Uterus (tissue), 4 donors: ENCODE measurements around the gene WDPCP. TPM values are rescaled to one million over a fixed set of nuclear protein-coding genes. Genes with fewer than 3 reads are reported as not detected.
"Not testable (repeated sequence)": the region's sequence is repeated elsewhere in the genome, so short reads cannot be mapped to it uniquely, and the experiment has no call there.

ENCODE experiments used
- DNase-seq, 2 donors: peaks; one replicate each; pipeline ENCODE4 v3.0.0-alpha.2; 2019 to 2020
- H3K27ac ChIP-seq, 2 donors: fragments of 200-600 bp; sonication (generic); 1 replicate in 1 of 2; 2 replicates in 1 of 2; pipeline ENCODE4 v1.5.1; 2016 to 2018
- H3K27me3 ChIP-seq, 2 donors: fragments of 200-600 bp; sonication (generic); one replicate each; pipeline ENCODE4 v1.5.1; 2018 to 2019; ENCODE audit warnings: control low read depth in 1 of 2
- H3K36me3 ChIP-seq, 2 donors: fragments of 200-600 bp; sonication (generic); one replicate each; pipeline ENCODE4 v1.5.1; 2019; ENCODE audit warnings: control low read depth in 1 of 2
- H3K4me1 ChIP-seq, 2 donors: fragments of 200-600 bp; sonication (generic); one replicate each; pipeline ENCODE4 v1.5.1; 2018 to 2019; ENCODE audit warnings: control low read depth in 1 of 2
- H3K4me3 ChIP-seq, 2 donors: fragments of 200-600 bp; sonication (generic); 1 replicate in 1 of 2; 2 replicates in 1 of 2; pipeline ENCODE4 v1.5.1; 2018 to 2019; ENCODE audit warnings: mild to moderate bottlenecking in 1 of 2
- H3K9me3 ChIP-seq, 2 donors: fragments of 200-600 bp; sonication (generic); one replicate each; pipeline ENCODE4 v1.5.1; 2019; ENCODE audit warnings: control low read depth in 1 of 2
- POLR2A ChIP-seq, 2 donors: fragments of 450-650 bp; IDR thresholded peaks; one replicate each; pipeline ENCODE4 v1.6.1; 2016; ENCODE audit warnings: antibody characterized with exemption in 2 of 2, mild to moderate bottlenecking in 1 of 2, moderate library complexity in 1 of 2
- intact Hi-C: fragments of 100-400 bp; cut with DNase I; formaldehyde crosslinking; loops from one replicate; pipeline ENCODE4 v1.15.1; 2023; ENCODE audit warnings: low total_unique reads
- total RNA-seq, 4 donors: library from RNA; depleted of rRNA in 3 of 4; stranded (reverse); fragments of >200 nt in 3 of 4; gene quantifications; one replicate each; pipeline versions ENCODE4 v1.1.0 to v1.2.4, GENCODE V29; 2014 to 2023
- TF ChIP-seq, protein P1 (sequence below), 4 experiments: fragments of 200-600 bp in 2 of 4; fragments of 450-650 bp in 2 of 4; sonication (generic) in 2 of 4; IDR thresholded peaks; one replicate each; pipeline ENCODE4 v1.5.1; 2016 to 2019; ENCODE audit warnings: antibody characterized with exemption in 4 of 4, mild to moderate bottlenecking in 2 of 4, moderate library complexity in 1 of 4
- donor health status: DM: yes; HTN: yes; CAD: no.

Gene WDPCP
- total RNA-seq, 4 donors from 2014 or later, result 8.8 to 39.8 (median 29.7) TPM

DNA sequence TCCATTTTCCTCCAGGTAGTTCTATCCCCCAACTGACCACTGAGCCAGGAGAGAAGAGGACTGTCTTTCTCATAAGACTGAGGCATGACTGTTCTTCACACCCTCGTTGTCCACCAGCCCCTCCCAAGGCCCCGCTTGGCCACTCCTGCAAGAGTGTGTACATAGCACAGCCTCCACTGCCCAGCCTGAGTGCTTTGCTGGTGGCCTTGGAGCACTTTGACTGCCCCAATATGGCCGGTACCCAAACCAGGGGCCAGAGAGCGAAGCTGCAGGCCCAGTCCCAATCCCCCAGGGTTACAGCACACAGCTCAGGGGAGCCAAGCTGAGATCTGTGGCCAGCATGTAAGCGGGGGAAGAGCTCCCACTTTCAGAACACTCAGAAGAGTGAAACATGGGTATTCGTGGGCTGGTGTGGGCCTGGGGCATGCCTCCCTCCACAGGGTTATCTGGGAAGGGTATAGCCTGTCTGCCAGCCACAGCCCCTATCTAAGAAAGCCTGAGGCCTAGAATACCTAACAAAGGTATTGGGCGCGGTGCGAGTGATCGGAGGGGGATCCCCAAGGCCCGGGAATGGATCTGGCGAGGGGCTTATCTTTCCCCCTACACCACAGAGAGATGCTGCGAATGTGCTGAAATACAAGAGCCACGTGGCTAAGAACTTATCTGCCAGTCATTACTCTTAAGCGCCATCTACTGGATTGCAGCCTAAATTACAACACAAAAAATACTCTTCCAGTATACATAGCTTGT is 163.8 kb downstream of the WDPCP start:
- Histone ChIP-seq H3K4me3 (no peak overlapping the region), H3K4me1 (no peaks in the 10 kb centered on the region), H3K9me3 (no peaks in the 10 kb centered on the region), H3K27ac (no peak overlapping the region), H3K36me3 (no peaks in the 10 kb centered on the region), H3K27me3 (no peaks in the 10 kb centered on the region)
- TF ChIP-seq, protein P1, sequence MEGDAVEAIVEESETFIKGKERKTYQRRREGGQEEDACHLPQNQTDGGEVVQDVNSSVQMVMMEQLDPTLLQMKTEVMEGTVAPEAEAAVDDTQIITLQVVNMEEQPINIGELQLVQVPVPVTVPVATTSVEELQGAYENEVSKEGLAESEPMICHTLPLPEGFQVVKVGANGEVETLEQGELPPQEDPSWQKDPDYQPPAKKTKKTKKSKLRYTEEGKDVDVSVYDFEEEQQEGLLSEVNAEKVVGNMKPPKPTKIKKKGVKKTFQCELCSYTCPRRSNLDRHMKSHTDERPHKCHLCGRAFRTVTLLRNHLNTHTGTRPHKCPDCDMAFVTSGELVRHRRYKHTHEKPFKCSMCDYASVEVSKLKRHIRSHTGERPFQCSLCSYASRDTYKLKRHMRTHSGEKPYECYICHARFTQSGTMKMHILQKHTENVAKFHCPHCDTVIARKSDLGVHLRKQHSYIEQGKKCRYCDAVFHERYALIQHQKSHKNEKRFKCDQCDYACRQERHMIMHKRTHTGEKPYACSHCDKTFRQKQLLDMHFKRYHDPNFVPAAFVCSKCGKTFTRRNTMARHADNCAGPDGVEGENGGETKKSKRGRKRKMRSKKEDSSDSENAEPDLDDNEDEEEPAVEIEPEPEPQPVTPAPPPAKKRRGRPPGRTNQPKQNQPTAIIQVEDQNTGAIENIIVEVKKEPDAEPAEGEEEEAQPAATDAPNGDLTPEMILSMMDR (IDR thresholded peaks at IDR 0.05), result no peak
- no peak for TF ChIP-seq POLR2A (IDR thresholded peaks at IDR 0.05)
- DNase-seq, result no peak
- intact Hi-C loops, result no loop called here

DNA sequence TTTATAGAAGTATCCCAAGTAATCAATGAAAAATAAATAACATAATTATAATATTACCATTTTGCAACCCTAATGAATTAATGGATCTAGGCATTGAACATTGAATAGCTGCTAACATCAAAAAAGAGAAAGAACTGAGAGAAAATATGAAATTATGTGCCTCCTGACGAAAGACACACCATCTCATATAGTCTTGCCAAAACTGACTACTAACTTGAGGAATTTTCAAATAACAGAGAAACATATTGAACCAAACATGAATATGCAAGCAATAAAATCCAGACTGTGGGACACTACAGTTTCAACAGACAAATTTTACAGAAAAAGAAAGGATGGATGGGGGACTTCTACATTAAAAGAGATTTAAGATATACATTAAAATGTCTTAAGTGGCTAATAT is 165.7 kb downstream of the WDPCP start:
- TF ChIP-seq, protein P1 (IDR thresholded peaks at IDR 0.05), result no peak
- TF ChIP-seq POLR2A (IDR thresholded peaks at IDR 0.05), result no peak
- Histone ChIP-seq H3K27ac (no peak overlapping the region), H3K27me3 (no peaks in the 10 kb centered on the region), H3K4me1 (no peaks in the 10 kb centered on the region), H3K4me3 (no peak overlapping the region), H3K36me3 (no peaks in the 10 kb centered on the region), H3K9me3 (no peaks in the 10 kb centered on the region)
- intact Hi-C loops, result no loop called here
- no peak for DNase-seq

DNA sequence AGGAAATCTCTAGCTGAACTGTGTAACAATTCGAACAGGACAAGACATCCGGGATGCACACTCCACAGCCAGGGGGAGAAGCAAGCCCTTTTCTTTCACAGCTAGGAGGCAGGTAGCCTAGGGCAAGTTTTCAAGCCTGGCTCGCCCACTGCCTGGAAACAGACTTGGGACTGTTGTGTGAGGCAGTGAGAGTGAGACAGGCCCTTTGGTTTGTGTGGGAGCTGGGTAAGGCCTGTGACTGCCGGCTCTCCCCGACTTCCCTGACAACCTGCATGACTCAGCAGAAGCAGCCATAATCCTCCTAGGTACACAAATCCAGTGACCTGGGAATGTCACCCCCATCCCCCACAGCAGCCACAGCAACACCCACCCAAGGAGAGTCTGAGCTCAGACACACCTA is 179.7 kb downstream of the WDPCP start:
- Histone ChIP-seq H3K4me3 (no peak overlapping the region), H3K27ac (no peak overlapping the region), H3K9me3 (no peaks in the 10 kb centered on the region), H3K27me3 (no peaks in the 10 kb centered on the region), H3K4me1 (no peaks in the 10 kb centered on the region), H3K36me3 (no peaks in the 10 kb centered on the region)
- intact Hi-C loops, result no loop called here
- no peak for DNase-seq
- no peak for TF ChIP-seq POLR2A (IDR thresholded peaks at IDR 0.05)
- TF ChIP-seq, protein P1 (IDR thresholded peaks at IDR 0.05), result no peak

DNA sequence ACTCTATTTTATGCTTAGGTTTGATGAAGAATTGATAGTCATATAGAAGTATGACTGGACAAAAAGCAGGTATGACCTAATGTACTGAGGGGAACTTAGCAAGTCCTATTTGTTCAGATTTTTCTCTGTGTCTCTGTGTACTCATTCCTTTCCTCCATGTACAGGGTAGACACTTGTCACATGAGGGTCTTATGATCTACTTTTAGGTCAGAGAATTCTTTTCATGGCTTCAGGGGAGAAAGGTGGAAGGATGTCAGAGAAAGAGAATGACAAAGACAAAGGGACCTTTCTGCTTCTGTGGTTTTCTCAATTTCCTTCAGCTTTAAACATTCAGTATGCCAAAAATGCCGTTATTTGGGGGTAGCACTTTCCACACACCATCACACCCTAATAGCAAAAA is 181.6 kb downstream of the WDPCP start:
- Histone ChIP-seq H3K4me3 (no peak overlapping the region), H3K27me3 (no peaks in the 10 kb centered on the region), H3K27ac (no peak overlapping the region), H3K4me1 (no peaks in the 10 kb centered on the region), H3K9me3 (no peaks in the 10 kb centered on the region), H3K36me3 (no peaks in the 10 kb centered on the region)
- TF ChIP-seq, protein P1 (IDR thresholded peaks at IDR 0.05), result no peak
- no peak for TF ChIP-seq POLR2A (IDR thresholded peaks at IDR 0.05)
- no peak for DNase-seq
- intact Hi-C loops, result no loop called here

DNA sequence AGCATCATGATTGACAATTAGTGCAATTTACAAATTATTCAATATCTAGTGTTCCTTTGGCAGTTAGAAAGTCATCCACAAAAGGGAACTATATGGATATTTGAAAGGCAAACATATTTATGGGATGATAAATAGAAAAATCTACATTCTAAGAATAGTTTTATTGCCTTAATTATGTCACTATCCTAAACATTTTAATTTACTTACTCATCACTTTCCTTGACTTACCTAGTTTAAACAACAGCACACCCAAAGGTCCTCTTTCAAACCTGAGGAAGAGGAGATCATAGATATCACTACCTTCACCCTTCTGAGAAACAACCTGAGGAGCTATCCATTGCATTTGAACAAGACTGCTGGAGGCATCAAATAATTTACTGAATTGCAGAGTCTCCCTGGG is 184.5 kb downstream of the WDPCP start:
- no peaks in the 10 kb centered on the region for H3K27me3 ChIP-seq
- no peak overlapping the region for H3K4me3 ChIP-seq
- no peaks in the 10 kb centered on the region for H3K36me3 ChIP-seq
- H3K4me1 ChIP-seq, result no peaks in the 10 kb centered on the region
- TF ChIP-seq, protein P1 (IDR thresholded peaks at IDR 0.05), result no peak
- TF ChIP-seq POLR2A (IDR thresholded peaks at IDR 0.05), result no peak
- H3K9me3 ChIP-seq, result no peaks in the 10 kb centered on the region
- no peak overlapping the region for H3K27ac ChIP-seq
- intact Hi-C loops, result no loop called here
- no peak for DNase-seq

DNA sequence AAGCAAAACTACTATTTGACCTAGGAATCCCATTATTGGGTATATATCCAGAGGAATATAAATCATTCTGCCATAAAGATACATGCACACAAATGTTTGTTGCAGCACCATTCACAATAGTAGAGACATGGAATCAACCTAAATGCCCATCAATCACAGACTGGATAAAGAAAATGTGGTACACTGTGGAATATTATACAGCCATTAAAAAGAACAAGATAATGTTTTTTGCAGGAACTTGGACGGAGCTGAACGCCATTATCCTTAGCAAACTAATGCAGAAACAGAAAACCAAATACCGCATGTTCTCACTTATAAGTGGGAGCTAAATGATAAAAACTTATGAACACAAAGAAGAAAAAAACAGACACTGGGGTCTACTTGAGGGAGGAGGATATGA is 185.4 kb downstream of the WDPCP start:
- H3K4me3 ChIP-seq, H3K36me3 ChIP-seq, H3K9me3 ChIP-seq, intact Hi-C loops, H3K27me3 ChIP-seq, H3K27ac ChIP-seq, H3K4me1 ChIP-seq, DNase-seq: not testable (repeated sequence)
